Esophagus squamous epithelium (tissue), 5 donors: ENCODE data around the gene HERC5. TPM values are rescaled to one million over a fixed set of nuclear protein-coding genes. Genes with fewer than 3 reads are reported as not detected.

ENCODE experiments used
- DNase-seq: peaks from one replicate; lab custom pipeline; 2025; lab: John Stamatoyannopoulos, UW
- H3K27ac ChIP-seq, 4 donors: fragments of 200-600 bp; sonication (generic); one replicate each; pipeline ENCODE4 v1.5.1; 2016 to 2019; ENCODE audit warnings: mild to moderate bottlenecking in 1 of 4
- H3K27me3 ChIP-seq, 4 donors: fragments of 200-600 bp; sonication (generic); 1 replicate in 3 of 4; 2 replicates in 1 of 4; pipeline versions ENCODE4 v1.5.1 to v1.6.0; 2017 to 2021; ENCODE audit warnings: antibody characterized with exemption in 1 of 4
- H3K36me3 ChIP-seq, 3 donors: fragments of 200-600 bp; sonication (generic); one replicate each; pipeline ENCODE4 v1.5.1; 2016 to 2019
- H3K4me1 ChIP-seq, 3 donors: fragments of 200-600 bp; sonication (generic); one replicate each; pipeline ENCODE4 v1.5.1; 2017 to 2019
- H3K4me3 ChIP-seq, 4 donors: fragments of 200-600 bp; sonication (generic); 1 replicate in 3 of 4; 2 replicates in 1 of 4; pipeline ENCODE4 v1.5.1; 2016 to 2019; ENCODE audit warnings: mild to moderate bottlenecking in 2 of 4, moderate library complexity in 1 of 4
- H3K9me3 ChIP-seq, 3 donors: fragments of 200-600 bp; sonication (generic); one replicate each; pipeline ENCODE4 v1.5.1; 2016 to 2019
- POLR2A ChIP-seq, 4 donors: fragments of 450-650 bp; IDR thresholded peaks; one replicate each; pipeline ENCODE4 v1.6.1; 2017; ENCODE audit warnings: antibody characterized with exemption in 4 of 4, mild to moderate bottlenecking in 4 of 4, moderate library complexity in 3 of 4
- WGBS, 2 donors: methylation state at CpG; one replicate each; pipeline ENCODE4 v1.1.5; 2018; 5-methylcytosine and 5-hydroxymethylcytosine counted together
- intact Hi-C: fragments of 100-400 bp; cut with DNase I; formaldehyde crosslinking; loops from one replicate; pipeline ENCODE4 v1.15.0; 2022
- total RNA-seq, 4 donors: library from RNA; depleted of rRNA; stranded (reverse); fragments of >200 nt; gene quantifications; one replicate each; pipeline ENCODE4 v1.1.0, GENCODE V29; 2016
- TF ChIP-seq, protein P1 (sequence below), 6 experiments: fragments of 450-650 bp in 4 of 6; fragments of 200-600 bp in 2 of 6; sonication (generic) in 2 of 6; IDR thresholded peaks; one replicate each; pipeline ENCODE4 v1.5.1; 2016 to 2019; ENCODE audit warnings: antibody characterized with exemption in 6 of 6, mild to moderate bottlenecking in 4 of 6, moderate library complexity in 4 of 6
- donor health status: DM: yes; HTN: yes; CAD: no.

Gene HERC5
- total RNA-seq, 4 donors from 2014 or later: 0.08 to 4.2 (median 1.7) TPM

DNA sequence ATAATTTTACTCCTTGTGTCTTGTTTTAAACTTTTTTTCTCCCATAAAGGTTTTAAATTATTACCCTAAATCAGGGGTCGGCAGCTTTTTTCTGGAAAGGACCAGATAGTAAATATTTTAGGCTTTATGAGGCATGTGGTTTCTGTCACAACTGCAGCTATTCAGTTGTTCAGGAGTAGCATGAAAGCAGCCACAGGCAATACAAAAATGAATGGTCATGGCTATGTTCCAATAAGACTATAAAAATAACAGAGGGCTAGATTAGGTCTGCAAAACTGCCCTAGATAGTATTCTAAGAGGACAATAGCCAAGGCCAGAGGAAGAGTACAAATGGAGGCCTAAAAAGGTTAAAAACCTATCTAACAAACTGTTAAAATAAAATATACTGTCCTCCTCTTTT, 24.6 kb downstream of the HERC5 start:
- intact Hi-C loops: no loop called here
- Histone ChIP-seq H3K4me1 (no peaks in the 10 kb centered on the region), H3K4me3 (no peak overlapping the region), H3K27me3 (no peaks in the 10 kb centered on the region), H3K36me3 (peaks cover 0 to 10% (median 0%) of the 10 kb centered on the region in 3 donors), H3K27ac (no peak overlapping the region), H3K9me3 (no peaks in the 10 kb centered on the region)
- WGBS, 2 donors: 16 to 31% methylated on average over 1 of the region's 1 CpG
- TF ChIP-seq POLR2A (IDR thresholded peaks at IDR 0.05): no peak
- TF ChIP-seq, protein P1, sequence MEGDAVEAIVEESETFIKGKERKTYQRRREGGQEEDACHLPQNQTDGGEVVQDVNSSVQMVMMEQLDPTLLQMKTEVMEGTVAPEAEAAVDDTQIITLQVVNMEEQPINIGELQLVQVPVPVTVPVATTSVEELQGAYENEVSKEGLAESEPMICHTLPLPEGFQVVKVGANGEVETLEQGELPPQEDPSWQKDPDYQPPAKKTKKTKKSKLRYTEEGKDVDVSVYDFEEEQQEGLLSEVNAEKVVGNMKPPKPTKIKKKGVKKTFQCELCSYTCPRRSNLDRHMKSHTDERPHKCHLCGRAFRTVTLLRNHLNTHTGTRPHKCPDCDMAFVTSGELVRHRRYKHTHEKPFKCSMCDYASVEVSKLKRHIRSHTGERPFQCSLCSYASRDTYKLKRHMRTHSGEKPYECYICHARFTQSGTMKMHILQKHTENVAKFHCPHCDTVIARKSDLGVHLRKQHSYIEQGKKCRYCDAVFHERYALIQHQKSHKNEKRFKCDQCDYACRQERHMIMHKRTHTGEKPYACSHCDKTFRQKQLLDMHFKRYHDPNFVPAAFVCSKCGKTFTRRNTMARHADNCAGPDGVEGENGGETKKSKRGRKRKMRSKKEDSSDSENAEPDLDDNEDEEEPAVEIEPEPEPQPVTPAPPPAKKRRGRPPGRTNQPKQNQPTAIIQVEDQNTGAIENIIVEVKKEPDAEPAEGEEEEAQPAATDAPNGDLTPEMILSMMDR (IDR thresholded peaks at IDR 0.05): no peak
- no peak for DNase-seq

DNA sequence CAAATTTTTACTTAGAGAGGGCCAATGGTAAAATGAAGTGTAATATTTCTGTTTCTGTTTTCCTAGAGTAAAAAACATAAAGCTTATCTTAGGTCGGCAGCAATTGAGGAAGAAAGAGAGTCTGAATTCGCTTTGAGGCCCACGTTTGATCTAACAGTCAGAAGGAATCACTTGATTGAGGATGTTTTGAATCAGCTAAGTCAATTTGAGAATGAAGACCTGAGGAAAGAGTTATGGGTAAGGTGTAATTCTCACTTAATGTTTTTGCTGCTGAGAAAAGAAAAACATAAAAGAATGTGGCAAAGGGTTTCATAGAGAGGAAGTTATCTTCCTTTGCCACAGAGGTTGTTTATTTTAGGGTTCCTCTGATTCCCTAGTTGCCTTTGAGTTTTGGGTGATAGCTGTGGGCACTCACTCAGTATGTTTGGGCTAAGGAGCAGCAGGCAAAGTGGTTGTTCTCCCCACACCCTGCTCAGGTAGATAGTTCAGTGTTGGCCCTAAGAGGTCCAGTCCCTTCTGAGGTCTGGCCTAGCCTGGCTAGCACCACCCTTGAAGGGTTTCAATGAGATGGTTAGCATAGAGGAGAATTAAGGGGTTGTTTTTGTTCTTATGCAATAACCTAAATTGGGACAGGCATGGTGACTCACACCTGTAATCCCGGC, 32.3 kb downstream of the HERC5 start:
- H3K4me3 ChIP-seq: no peak overlapping the region
- 56 to 62% methylated on average over 4 of the region's 4 CpGs for WGBS, 2 donors
- TF ChIP-seq, protein P1 (IDR thresholded peaks at IDR 0.05): no peak
- TF ChIP-seq POLR2A (IDR thresholded peaks at IDR 0.05): no peak
- no peaks in the 10 kb centered on the region for H3K4me1 ChIP-seq
- intact Hi-C loops: no loop called here
- peaks cover 0 to 32% (median 0%) of the 10 kb centered on the region in 3 donors for H3K36me3 ChIP-seq
- no peaks in the 10 kb centered on the region for H3K27me3 ChIP-seq
- no peak for DNase-seq
- H3K27ac ChIP-seq: no peak overlapping the region
- H3K9me3 ChIP-seq: no peaks in the 10 kb centered on the region

DNA sequence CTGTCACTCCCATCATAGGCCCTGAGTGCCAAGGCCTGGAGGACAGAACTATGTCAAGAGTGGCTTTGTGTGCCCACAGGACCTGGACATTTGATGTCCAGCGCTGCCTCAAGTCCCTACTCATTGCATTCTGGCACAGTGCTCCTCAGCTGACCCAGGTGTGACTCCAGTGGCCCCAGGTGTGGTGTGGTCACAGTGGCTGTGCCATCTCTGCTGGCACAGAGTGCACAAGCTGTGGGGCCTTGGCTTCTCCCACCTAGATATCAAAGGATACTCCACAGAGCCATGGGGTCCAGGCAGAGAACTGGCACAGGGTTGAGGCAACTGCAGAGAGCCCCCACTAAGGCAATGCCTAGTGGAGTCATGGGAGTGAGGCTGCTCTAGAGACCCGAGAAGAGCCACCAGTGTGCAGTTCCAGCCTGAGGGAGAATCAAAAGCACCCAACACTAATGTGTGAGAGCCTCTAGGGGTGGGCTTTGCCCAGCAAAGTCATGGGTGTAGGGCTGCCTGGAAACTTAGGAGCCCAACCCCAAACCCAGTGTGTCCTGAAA, 41.0 kb downstream of the HERC5 start:
- WGBS, 2 donors: 77% methylated on average over 2 of the region's 2 CpGs; no CpG with 5 or more reads in 1 of the 2 donors
- H3K36me3 ChIP-seq: peaks cover 0 to 34% (median 0%) of the 10 kb centered on the region in 3 donors

DNA sequence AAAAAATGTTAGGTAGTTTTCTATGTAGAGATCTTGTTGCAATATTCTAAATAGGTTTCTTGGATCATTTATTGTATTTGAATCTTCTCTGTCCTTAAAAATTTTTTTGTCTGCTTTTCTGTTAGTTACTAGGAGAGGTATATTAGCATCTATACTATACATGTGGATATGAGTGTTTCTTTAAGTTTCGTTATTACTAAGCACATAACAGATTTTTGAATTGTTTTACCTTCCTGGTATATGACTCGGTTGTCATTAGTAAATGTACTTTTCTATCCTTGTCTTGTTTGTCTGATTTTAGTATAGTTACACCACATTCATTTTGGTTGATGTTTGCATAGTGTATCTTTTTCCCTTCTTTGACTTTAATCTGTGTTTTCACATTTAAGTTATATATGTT, 46.4 kb downstream of the HERC5 start:
- Histone ChIP-seq H3K9me3 (no peaks in the 10 kb centered on the region), H3K36me3 (peaks cover 0 to 11% (median 0%) of the 10 kb centered on the region in 3 donors), H3K4me3 (no peak overlapping the region), H3K4me1 (no peaks in the 10 kb centered on the region), H3K27me3 (no peaks in the 10 kb centered on the region), H3K27ac (no peak overlapping the region)
- no peak for DNase-seq
- intact Hi-C loops: no loop called here
- 80 to 86% methylated on average over 2 of the region's 2 CpGs for WGBS, 2 donors
- TF ChIP-seq, protein P1 (IDR thresholded peaks at IDR 0.05): no peak
- no peak for TF ChIP-seq POLR2A (IDR thresholded peaks at IDR 0.05)

More for the DNA sequence above, 41.0 kb downstream of the HERC5 start:
- TF ChIP-seq, protein P1 (IDR thresholded peaks at IDR 0.05): no peak
- no peak for TF ChIP-seq POLR2A (IDR thresholded peaks at IDR 0.05)
- H3K4me3 ChIP-seq: no peak overlapping the region
- no peak overlapping the region for H3K27ac ChIP-seq
- H3K9me3 ChIP-seq: no peaks in the 10 kb centered on the region
- H3K4me1 ChIP-seq: no peaks in the 10 kb centered on the region
- no peak for DNase-seq
- H3K27me3 ChIP-seq: no peaks in the 10 kb centered on the region
- intact Hi-C loops: no loop called here

DNA sequence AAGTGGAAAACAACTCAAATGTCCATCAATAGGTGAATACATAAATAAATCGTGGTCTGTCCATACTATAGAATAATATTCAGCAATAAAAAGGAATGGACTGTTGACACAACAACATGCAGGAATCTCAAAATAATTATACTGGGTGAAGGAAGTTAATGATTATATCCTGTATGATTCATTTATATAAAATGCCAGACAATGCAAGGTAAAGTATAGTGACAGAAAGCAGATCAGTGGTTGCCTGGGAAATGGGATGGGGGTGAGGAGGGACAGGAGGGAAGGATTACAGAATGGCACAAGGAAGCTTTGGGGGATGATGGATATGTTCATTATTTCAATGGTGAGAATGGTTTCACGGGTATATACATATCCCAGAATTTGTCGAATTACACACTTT, 54.3 kb downstream of the HERC5 start:
- no peak for TF ChIP-seq POLR2A (IDR thresholded peaks at IDR 0.05)
- TF ChIP-seq, protein P1 (IDR thresholded peaks at IDR 0.05): no peak
- 78 to 88% methylated on average over 3 of the region's 3 CpGs for WGBS, 2 donors
- Histone ChIP-seq H3K27me3 (no peaks in the 10 kb centered on the region), H3K9me3 (no peaks in the 10 kb centered on the region), H3K27ac (no peak overlapping the region), H3K36me3 (no peaks in the 10 kb centered on the region), H3K4me1 (peaks cover 0 to 3% (median 0%) of the 10 kb centered on the region in 3 donors), H3K4me3 (no peak overlapping the region)
- DNase-seq: no peak
- intact Hi-C loops: loop anchor here (5.0 kb wide), 1 partner anchor 144 kb away; no protein-coding TSS in a partner anchor
